ENCODE data around the gene GASK1A.

GRCh38 chr3:43005981-43006380 lies 26.9 kb downstream of the GASK1A start:
- TF ChIP-seq, protein P1, sequence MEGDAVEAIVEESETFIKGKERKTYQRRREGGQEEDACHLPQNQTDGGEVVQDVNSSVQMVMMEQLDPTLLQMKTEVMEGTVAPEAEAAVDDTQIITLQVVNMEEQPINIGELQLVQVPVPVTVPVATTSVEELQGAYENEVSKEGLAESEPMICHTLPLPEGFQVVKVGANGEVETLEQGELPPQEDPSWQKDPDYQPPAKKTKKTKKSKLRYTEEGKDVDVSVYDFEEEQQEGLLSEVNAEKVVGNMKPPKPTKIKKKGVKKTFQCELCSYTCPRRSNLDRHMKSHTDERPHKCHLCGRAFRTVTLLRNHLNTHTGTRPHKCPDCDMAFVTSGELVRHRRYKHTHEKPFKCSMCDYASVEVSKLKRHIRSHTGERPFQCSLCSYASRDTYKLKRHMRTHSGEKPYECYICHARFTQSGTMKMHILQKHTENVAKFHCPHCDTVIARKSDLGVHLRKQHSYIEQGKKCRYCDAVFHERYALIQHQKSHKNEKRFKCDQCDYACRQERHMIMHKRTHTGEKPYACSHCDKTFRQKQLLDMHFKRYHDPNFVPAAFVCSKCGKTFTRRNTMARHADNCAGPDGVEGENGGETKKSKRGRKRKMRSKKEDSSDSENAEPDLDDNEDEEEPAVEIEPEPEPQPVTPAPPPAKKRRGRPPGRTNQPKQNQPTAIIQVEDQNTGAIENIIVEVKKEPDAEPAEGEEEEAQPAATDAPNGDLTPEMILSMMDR (IDR thresholded peaks at IDR 0.05): no peak
- TF ChIP-seq POLR2AphosphoS5 (IDR thresholded peaks at IDR 0.05): no peak
- TF ChIP-seq POLR2A (IDR thresholded peaks at IDR 0.05): no peak

Data from breast epithelium (tissue), 3 donors.